Inflammatory macrophage treated with lipopolysaccharide for 1 hour (primary cell): ENCODE measurements around the gene PLD1.
A peak's percentile ranks its signal among the peaks of the same experiment; 100 is the strongest.
"Not testable (repeated sequence)": the region's sequence is repeated elsewhere in the genome, so short reads cannot be mapped to it uniquely, and the experiment has no call there.

Experiments
- DNase-seq, 2 donors: peaks; one replicate each; pipeline ENCODE4 v3.0.0-alpha.2; 2020 to 2022

Gene PLD1

GRCh38 chr3:171658841-171659240, 151.4 kb downstream of the PLD1 start:
- no peak for DNase-seq

DNA sequence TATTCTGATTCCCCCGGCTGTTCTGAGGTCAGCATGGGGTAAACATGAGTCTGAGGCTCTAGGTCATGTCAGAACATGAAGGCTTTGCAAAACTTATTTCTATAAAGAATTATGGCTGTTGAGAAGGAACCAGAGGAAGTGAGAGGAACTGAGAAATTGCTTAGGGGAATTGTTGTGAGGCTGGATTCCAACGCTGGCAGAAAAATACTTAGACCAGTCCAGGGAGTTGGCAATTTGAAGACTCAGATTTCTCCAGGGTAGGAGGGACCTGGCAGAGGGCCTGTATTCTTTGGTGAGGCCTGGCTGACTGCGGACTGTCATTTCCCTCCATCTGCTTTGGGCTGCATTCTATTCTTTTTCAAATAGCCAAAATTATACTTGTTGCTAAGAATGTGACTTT, 155.5 kb downstream of the PLD1 start:
- no peak for DNase-seq

- no peak for DNase-seq
Measured at GRCh38 chr3:171654326-171654725, 156.0 kb downstream of the PLD1 start.

DNA sequence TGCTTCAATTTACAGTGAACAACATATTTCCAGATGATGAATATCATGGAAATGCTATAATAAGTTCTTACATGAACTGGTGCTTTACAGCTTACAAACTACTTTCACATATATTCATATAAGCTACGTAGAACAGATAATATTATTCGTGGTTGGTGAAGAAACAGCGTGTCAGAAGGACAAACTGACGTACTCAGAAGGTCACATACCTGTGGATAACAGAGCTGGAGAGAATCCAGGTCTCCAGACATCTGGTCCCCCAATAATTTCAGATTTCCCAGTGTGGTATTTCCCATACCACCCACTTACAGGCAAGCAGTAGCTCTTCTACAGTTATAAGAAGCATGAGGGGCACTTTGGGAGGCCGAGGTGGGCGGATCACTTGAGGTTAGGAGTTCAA, 156.6 kb downstream of the PLD1 start:
- no peak for DNase-seq

DNA sequence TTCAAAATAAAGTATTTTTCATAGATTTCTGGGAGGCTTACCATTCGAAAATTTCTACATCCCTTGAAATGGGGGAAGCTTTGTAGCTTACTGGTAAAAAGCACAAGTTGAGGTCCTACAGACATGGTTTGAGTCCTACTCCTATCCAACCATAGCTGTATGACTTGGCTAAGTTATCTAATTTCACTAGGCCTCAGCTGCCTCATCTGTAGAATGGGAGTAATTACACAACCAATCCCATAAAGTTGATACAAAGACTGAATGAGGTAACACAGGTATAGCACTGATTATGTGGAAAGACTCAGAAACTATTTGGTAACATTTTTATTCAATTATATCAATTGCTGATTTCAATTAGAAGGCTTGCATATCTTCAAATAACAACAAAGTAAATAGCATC, 157.4 kb downstream of the PLD1 start:
- no peak for DNase-seq

- DNase-seq = peak in 1 of 2 donors; percentile 8
Measured at GRCh38 chr3:171649911-171650592, 160.2 kb downstream of the PLD1 start.

- DNase-seq = no peak
Measured at GRCh38 chr3:171649267-171649666, 161.0 kb downstream of the PLD1 start.

DNA sequence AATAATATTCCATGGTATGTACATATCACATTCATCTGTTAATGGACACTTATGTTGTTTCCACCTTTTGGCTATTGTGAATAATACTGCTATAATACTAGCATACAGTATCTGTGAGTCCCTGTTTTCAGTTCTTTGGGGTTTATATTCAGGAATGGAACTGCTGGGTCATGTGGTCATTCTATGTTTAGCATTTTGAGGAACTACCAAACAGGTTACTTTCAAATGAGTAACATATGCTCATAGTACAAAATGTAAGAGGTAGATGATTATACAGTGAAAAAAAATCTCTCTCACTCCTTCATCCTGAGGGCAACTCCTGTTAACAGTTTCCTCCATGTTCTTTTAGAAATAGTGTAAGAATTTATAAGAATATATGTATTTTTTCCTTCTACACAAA, 162.2 kb downstream of the PLD1 start:
- no peak for DNase-seq

DNA sequence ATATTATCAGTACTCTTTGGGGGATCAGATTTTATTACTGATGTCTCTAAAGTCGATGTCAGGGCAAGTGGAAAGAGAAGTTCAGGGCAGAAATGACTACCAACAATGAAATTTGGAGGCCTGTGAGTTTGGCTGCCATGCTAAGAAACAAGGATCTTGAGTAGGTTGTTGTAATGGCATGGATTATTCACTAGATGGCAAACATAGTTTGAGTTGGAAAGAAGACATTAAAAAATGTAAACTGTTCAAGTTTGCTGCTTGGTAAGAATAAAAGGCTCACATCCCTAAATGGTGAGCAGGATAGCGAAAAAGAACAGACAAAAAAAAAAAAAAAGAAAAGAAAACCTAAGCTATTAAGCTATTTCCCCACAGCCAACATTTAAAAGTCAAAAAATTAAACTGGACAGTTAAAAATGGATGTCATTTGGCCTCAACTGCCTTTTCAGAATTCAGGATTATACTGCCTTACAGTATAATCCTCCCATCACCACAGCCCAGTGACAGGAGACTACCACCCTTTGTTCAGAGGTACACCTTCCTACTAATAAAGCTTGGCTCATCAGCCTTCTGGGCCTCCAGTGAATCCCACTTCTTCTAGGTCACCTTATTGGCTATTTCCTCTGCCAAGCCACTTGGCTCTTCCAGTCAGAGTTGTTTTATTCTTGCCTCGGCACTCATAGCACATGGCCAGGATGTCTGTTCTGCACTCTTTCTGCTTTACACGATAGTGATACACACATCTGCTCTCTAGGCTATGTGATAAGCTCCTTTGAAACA, 163.7 kb downstream of the PLD1 start:
- peak; percentile 19 to 52 for DNase-seq

- DNase-seq = no peak
Measured at GRCh38 chr3:171644681-171645080, 165.6 kb downstream of the PLD1 start.

DNA sequence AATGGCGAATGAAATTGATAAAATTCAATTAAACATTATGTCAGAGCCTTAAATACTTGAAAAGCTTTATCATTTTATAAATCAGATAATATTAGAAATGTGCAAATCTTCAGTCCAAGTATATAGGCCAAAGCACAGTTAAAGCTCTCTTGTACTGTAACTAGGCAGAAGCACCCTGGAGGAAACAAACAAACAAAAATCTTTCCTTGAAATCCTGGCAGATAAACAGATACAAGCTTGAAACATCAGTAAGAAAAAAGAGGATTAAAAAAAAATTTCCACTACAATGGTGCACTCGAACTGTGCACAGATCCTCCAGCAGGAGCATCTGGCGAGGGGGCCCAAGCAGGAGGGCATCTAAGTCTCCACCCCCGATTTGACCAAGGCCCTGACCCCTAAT, 166.6 kb downstream of the PLD1 start:
- DNase-seq = no peak

- DNase-seq = no peak
Measured at GRCh38 chr3:171643033-171643432, 167.2 kb downstream of the PLD1 start.

GRCh38 chr3:171640520-171641412, 169.5 kb downstream of the PLD1 start:
- DNase-seq = peak in 1 of 2 donors; percentile 7

DNA sequence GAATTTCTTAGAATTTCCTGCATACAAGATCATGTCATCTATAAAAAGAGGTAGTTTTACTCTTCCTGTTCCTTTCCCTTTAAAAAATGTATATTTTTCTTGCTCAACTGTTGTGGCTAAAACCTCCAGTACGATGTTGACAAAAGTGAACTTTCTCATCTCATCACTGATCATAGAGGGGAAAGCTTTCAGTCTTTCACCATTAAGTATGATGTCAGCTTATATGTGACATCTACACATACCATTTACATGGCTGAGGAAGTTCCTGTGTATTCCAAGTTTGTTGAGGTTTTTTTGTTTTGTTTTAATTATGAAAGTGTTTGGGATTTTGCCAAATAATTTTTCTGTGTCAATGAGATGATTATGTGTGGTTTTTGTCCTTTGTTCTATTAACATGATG, 173.6 kb downstream of the PLD1 start:
- peak; percentile 85 to 92 for DNase-seq

DNA sequence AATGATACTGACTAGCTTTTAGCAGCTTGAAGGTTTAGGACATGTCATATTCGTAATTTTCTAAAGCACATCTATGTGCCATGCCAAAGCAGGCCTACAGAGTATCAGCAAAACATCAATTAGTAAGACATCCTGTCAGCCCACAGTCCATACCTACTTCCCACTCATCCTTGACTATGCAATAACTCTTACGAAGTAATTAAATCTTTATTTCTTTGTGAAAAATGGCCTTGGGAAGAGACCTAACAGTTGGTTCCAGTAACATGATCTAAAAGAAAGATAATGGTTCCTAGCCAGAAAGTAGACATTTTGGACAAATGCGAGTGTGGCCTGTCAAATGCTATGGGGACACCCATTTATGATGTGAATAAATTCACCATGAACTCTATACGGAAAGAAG, 177.5 kb downstream of the PLD1 start:
- DNase-seq = no peak

DNA sequence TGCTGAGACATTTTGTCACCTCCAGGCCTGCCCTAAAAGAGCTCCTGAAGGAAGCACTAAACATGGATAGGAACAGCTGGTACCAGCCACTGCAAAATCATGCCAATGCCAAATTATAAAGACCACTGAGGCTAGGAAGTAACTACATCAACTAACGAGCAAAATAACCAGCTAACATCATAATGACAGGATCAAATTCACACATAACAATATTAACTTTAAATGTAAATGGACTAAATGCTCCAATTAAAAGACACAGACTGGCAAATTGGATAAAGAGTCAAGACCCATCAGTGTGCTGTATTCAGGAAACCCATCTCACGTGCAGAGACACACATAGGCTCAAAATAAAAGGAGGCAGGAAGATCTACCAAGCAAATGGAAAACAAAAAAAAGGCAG, 183.5 kb downstream of the PLD1 start:
- DNase-seq = not testable (repeated sequence)

- no peak for DNase-seq
Measured at GRCh38 chr3:171622126-171622525, 188.2 kb downstream of the PLD1 start.

DNA sequence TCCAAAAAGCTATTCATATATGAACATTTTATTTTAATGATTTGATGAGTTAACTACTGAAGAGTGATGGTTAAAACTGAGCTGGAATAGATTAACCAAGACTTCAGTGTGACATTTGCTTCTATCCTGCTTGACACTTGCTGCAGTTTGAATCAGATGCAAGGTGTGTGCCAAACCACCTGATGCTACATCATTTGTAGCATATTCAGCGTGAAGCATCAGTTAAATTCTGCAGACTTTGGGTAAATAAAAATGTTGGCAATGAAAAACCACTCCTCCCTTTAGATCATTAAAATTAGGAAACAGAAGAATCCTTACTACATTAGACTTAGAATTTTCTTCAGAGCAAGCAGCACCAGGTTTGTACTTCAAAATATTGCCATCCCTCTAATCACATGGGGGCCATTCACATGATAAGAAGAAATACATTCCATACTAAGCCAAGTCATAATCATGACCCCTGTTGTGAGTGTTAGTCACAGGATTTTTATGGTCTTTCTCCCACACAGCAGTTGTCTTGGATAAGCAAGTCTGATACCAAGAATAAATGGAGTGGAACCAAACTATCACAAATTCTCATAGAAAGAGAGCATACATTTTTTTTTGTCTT, 189.4 kb downstream of the PLD1 start:
- peak; percentile 35 to 86 for DNase-seq

DNA sequence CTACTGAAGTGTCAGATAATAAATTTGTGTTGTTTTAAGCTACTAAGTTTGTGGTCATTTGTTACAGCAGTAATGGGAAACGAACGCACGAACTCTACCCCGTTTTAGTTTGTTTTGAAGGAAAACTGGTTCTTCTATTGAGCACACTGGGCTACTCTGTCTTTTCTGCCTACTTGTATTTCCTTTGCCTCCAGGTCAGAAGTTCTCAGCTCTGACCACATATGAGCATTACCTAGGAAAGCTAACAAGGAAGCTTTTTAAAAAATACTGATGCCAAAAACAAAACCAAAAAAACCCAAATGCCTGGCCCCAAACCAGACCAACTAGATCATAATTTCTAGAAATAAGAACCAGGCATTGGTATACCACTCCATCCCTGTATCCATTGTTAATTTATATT, 193.5 kb downstream of the PLD1 start:
- no peak for DNase-seq

- DNase-seq = peak in 1 of 2 donors; percentile 70
Measured at GRCh38 chr3:171615686-171616085, 194.6 kb downstream of the PLD1 start.

DNA sequence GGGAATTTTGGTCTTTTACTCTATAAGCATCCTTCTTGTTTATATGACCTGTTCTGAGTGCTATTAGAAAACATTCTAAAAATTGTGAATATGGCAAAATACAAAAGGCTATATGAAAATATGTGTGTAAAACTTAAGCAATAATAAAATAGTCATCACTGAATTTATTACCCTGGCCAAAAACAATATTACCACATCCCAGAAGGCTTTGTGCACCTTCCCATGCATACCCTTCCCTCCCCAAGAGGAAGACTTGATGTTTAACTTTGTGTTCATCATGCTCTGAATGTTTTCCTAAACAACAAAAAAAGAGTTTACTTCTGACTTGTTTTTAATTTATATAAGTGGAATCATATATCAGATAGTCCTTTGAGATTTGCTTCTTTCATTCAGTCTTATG, 195.0 kb downstream of the PLD1 start:
- no peak for DNase-seq

GRCh38 chr3:171614318-171614921, 195.9 kb downstream of the PLD1 start:
- DNase-seq = peak; percentile 20 to 30

DNA sequence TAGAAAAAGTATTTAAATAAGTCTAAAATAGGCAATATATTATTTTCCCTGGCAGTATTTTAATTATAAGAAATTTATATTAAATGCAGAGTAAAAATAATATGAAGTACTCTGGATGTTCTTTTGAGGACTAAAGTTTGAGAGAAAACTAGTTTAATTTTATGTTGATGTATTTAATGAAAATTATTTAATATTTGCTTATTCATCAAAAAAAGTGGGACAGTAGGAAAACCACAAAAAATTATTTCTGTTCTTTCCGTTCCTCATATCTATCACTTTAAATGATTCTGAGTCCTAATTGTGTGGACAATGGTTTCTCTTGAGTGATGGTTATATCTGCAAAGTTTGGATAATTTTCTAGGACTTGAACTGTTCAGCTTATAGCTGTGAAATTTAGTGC, 202.8 kb downstream of the PLD1 start:
- no peak for DNase-seq
